Liver (tissue), 9 donors: ENCODE measurements around the gene GOSR2. TPM values are rescaled to one million over a fixed set of nuclear protein-coding genes. Genes with fewer than 3 reads are reported as not detected.

Source experiments
- DNase-seq: peaks from one replicate; pipeline ENCODE4 v3.0.0-alpha.2; 2017; ENCODE audit warnings: low spot score
- H3K27ac ChIP-seq, 2 donors: one replicate each; pipeline ENCODE4 v1.7.0; 2013; ENCODE audit warnings: inconsistent platforms in 2 of 2, low read length in 2 of 2, control low read depth in 1 of 2, low read depth in 1 of 2, mild to moderate bottlenecking in 1 of 2
- H3K27me3 ChIP-seq, 4 donors: one replicate each; pipeline versions ENCODE4 v1.6.1 to v1.7.0; 2013; ENCODE audit warnings: low read length in 3 of 4, inconsistent platforms in 1 of 4, mild to moderate bottlenecking in 1 of 4, moderate library complexity in 1 of 4; ENCODE audit not compliant: control insufficient read depth in 4 of 4, insufficient read depth in 4 of 4
- H3K36me3 ChIP-seq, 4 donors: one replicate each; pipeline versions ENCODE4 v1.6.1 to v1.7.0; 2013; ENCODE audit warnings: low read length in 3 of 4, mild to moderate bottlenecking in 3 of 4, low read depth in 1 of 4, moderate library complexity in 1 of 4; ENCODE audit not compliant: control insufficient read depth in 4 of 4, insufficient read depth in 3 of 4
- H3K4me1 ChIP-seq, 4 donors: one replicate each; pipeline versions ENCODE4 v1.6.1 to v1.7.0; 2013; ENCODE audit warnings: low read length in 3 of 4, mild to moderate bottlenecking in 3 of 4, moderate library complexity in 1 of 4; ENCODE audit not compliant: control insufficient read depth in 4 of 4, insufficient read depth in 4 of 4
- H3K4me3 ChIP-seq, 3 donors: one replicate each; pipeline versions ENCODE4 v1.6.1 to v1.7.0; 2013; ENCODE audit warnings: low read length in 3 of 3, control low read depth in 1 of 3, low read depth in 1 of 3, mild to moderate bottlenecking in 1 of 3
- H3K9ac ChIP-seq, 2 donors: one replicate each; pipeline ENCODE4 v1.7.0; 2013; ENCODE audit warnings: low read length in 2 of 2, mild to moderate bottlenecking in 2 of 2, moderate library complexity in 2 of 2, control low read depth in 1 of 2, low read depth in 1 of 2
- H3K9me3 ChIP-seq, 4 donors: one replicate each; pipeline versions ENCODE4 v1.6.1 to v1.7.0; 2013; ENCODE audit warnings: low read length in 3 of 4; ENCODE audit not compliant: control insufficient read depth in 4 of 4
- EGR1 ChIP-seq, 2 donors: IDR thresholded peaks; 2 replicates each; pipeline ENCODE4 v1.6.1; 2016 to 2018; ENCODE audit warnings: antibody characterized with exemption in 2 of 2, low read depth in 2 of 2
- FOXA1 ChIP-seq: IDR thresholded peaks from 2 replicates; pipeline ENCODE4 v1.6.1; 2016; ENCODE audit warnings: antibody characterized with exemption
- FOXA2 ChIP-seq: IDR thresholded peaks from 2 replicates; pipeline ENCODE4 v1.6.1; 2016; ENCODE audit warnings: antibody characterized with exemption
- GABPA ChIP-seq, 2 donors: IDR thresholded peaks in 1 of 2; conservative IDR thresholded peaks in 1 of 2; 2 replicates each; pipeline ENCODE4 v1.6.1; 2016; ENCODE audit warnings: antibody characterized with exemption in 2 of 2, mild to moderate bottlenecking in 1 of 2, moderate library complexity in 1 of 2
- HNF4A ChIP-seq, 2 donors: conservative IDR thresholded peaks; 2 replicates each; pipeline ENCODE4 v1.6.1; 2016; ENCODE audit warnings: antibody characterized with exemption in 2 of 2, mild to moderate bottlenecking in 2 of 2
- HNF4G ChIP-seq: IDR thresholded peaks from 2 replicates; pipeline ENCODE4 v1.6.1; 2016; ENCODE audit warnings: antibody characterized with exemption
- JUND ChIP-seq, 2 donors: IDR thresholded peaks; 2 replicates each; pipeline ENCODE4 v1.6.1; 2016; ENCODE audit warnings: antibody characterized with exemption in 2 of 2
- MAX ChIP-seq: IDR thresholded peaks from 2 replicates; pipeline ENCODE4 v1.6.1; 2016; ENCODE audit warnings: antibody characterized with exemption
- NR2F2 ChIP-seq: IDR thresholded peaks from 2 replicates; pipeline ENCODE4 v1.6.1; 2016; ENCODE audit warnings: antibody characterized with exemption
- RAD21 ChIP-seq, 2 donors: IDR thresholded peaks; 2 replicates each; pipeline ENCODE4 v1.6.1; 2016; ENCODE audit warnings: antibody characterized with exemption in 2 of 2, mild to moderate bottlenecking in 2 of 2
- REST ChIP-seq: IDR thresholded peaks from 2 replicates; pipeline ENCODE4 v1.6.1; 2016; ENCODE audit warnings: antibody characterized with exemption, mild to moderate bottlenecking
- RXRA ChIP-seq, 2 donors: IDR thresholded peaks; 2 replicates each; pipeline ENCODE4 v1.6.1; 2017 to 2018; ENCODE audit warnings: antibody characterized with exemption in 2 of 2, mild to moderate bottlenecking in 1 of 2
- SP1 ChIP-seq: IDR thresholded peaks from 2 replicates; pipeline ENCODE4 v1.6.1; 2018; ENCODE audit warnings: antibody characterized with exemption, mild to moderate bottlenecking
- TAF1 ChIP-seq: conservative IDR thresholded peaks from 2 replicates; pipeline ENCODE4 v1.6.1; 2016; ENCODE audit warnings: antibody characterized with exemption, mild to moderate bottlenecking
- YY1 ChIP-seq: IDR thresholded peaks from 2 replicates; pipeline ENCODE4 v1.6.1; 2016; ENCODE audit warnings: antibody characterized with exemption, mild to moderate bottlenecking
- ZBTB33 ChIP-seq: IDR thresholded peaks from 2 replicates; pipeline ENCODE4 v1.6.1; 2016; ENCODE audit warnings: antibody characterized with exemption
- WGBS: extraction: QIAGEN DNeasy Blood & Tissue Kit; methylation state at CpG from one replicate; pipeline ENCODE4 v1.1.7; 2013; 5-methylcytosine and 5-hydroxymethylcytosine counted together
- polyA plus RNA-seq, 2 donors: library from polyadenylated mRNA; stranded (reverse) in 1 of 2; unstranded in 1 of 2; fragments of 200-250 nt in 1 of 2; fragments of >200 nt in 1 of 2; fragmentation: Nextera tagmentation in 1 of 2; extraction: Ambion mirVana in 1 of 2; gene quantifications; one replicate each; pipeline versions ENCODE4 v1.2.1 to v1.2.3, GENCODE V29; 2013 to 2015
- total RNA-seq, 2 donors: library from RNA; depleted of rRNA; stranded (reverse); fragments of >200 nt; gene quantifications; one replicate each; pipeline ENCODE4 v1.2.3, GENCODE V29; 2014
- TF ChIP-seq, protein P1 (sequence below): IDR thresholded peaks from 2 replicates; pipeline ENCODE4 v1.6.1; 2016; ENCODE audit warnings: antibody characterized with exemption
- donor health status: healthy.
- donor health status: healthy.
- donor health status: healthy.
- donor health status: healthy.
- donor health status: healthy.

GOSR2 gene
- total and polyA plus RNA-seq, 4 donors = 19.9 to 43.8 (median 21.0) TPM

DNA sequence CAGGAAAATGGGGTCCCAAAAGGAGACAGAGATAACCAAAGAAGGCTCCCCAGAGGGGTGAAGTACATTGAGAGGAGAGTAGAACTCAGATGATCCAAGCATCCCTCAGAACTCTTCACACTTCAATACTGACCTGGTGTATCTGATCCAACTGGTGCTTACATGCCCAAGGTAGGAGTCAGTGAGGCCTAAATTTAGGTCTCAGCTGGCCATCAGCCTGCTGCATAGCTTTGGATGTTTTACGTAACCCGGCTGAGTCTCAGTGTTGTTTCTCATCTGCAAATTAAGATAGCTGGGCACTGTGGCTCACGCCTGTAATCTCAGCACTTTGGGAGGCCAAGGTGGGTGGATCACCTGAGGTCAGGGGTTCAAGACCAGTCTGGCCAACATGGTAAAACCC lies 11.6 kb upstream of the GOSR2 start:
- no peak for TF ChIP-seq FOXA2
- TF ChIP-seq NR2F2 = no peak
- TF ChIP-seq RAD21 (IDR thresholded peaks at IDR 0.05) = no peak
- no peak for TF ChIP-seq RXRA (IDR thresholded peaks at IDR 0.05)
- no peak for TF ChIP-seq JUND (IDR thresholded peaks at IDR 0.05)
- no peak for TF ChIP-seq HNF4G
- TF ChIP-seq HNF4A (conservative IDR thresholded peaks at IDR 0.05) = no peak
- no peak for TF ChIP-seq FOXA1
- TF ChIP-seq ZBTB33 = no peak
- TF ChIP-seq REST = no peak
- TF ChIP-seq, protein P1, sequence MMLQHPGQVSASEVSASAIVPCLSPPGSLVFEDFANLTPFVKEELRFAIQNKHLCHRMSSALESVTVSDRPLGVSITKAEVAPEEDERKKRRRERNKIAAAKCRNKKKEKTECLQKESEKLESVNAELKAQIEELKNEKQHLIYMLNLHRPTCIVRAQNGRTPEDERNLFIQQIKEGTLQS = no peak
- no peak for TF ChIP-seq MAX
- no peaks in the 10 kb centered on the region for H3K27me3 ChIP-seq
- WGBS = 87% methylated on average over 3 of the region's 3 CpGs
- no peak overlapping the region for H3K27ac ChIP-seq
- H3K36me3 ChIP-seq = no peaks in the 10 kb centered on the region
- no peaks in the 10 kb centered on the region for H3K4me1 ChIP-seq
- H3K4me3 ChIP-seq = no peak overlapping the region
- no peak overlapping the region for H3K9ac ChIP-seq
- H3K9me3 ChIP-seq = no peaks in the 10 kb centered on the region
- DNase-seq = no peak

- Histone ChIP-seq H3K36me3 (no peaks in the 10 kb centered on the region), H3K9ac (no peak overlapping the region), H3K4me1 (no peaks in the 10 kb centered on the region), H3K27ac (no peak overlapping the region), H3K9me3 (no peaks in the 10 kb centered on the region), H3K27me3 (no peaks in the 10 kb centered on the region), H3K4me3 (no peak overlapping the region)
- 44% methylated on average over 1 of the region's 1 CpG for WGBS
- no peak for DNase-seq
- TF ChIP-seq YY1 (no peak), HNF4A (conservative IDR thresholded peaks at IDR 0.05) (no peak), RAD21 (IDR thresholded peaks at IDR 0.05) (no peak), REST (no peak), GABPA (IDR thresholded peaks at IDR 0.05 in 1 of 2, conservative IDR thresholded peaks at IDR 0.05 in 1 of 2) (no peak), JUND (IDR thresholded peaks at IDR 0.05) (no peak), EGR1 (IDR thresholded peaks at IDR 0.05; ENCODE audit: low read depth in 2 of 2) (no peak), SP1 (no peak), ZBTB33 (no peak), HNF4G (no peak), TAF1 (no peak), RXRA (IDR thresholded peaks at IDR 0.05) (no peak), FOXA1 (no peak), MAX (no peak), NR2F2 (no peak), FOXA2 (no peak)
- TF ChIP-seq, protein P1 = no peak
These were observed 7.4 kb upstream of the GOSR2 start for GRCh38 chr17:46915596-46915995.
